ENCODE results near the gene RUNX2.
"Not testable (repeated sequence)": the region's sequence is repeated elsewhere in the genome, so short reads cannot be mapped to it uniquely, and the experiment has no call there.

RUNX2 gene

DNA sequence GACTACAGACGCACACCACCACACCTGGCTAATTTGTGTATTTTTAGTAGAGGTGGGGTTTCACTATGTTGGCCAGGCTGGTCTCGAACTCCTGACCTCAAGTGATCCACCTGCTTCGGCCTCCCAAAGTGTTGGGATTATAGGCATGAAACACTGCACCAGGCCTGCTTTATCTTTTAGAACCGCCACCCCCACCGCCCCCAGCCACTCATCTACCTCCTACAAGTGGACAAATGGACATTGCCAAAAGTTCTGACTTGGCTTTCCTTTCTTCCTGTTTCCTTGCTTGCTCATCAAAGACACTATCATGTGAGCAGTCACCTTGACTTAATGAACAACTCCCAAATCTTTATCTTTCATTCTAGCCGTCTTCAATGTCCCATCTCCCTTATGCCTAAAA, 139.3 kb downstream of the RUNX2 start:
- not testable (repeated sequence) for H3K9me3 Mint-ChIP-seq; DNase-seq; ATAC-seq (replicated peaks); H3K27me3 Mint-ChIP-seq; H3K4me3 Mint-ChIP-seq
- peaks cover 2 to 20% of the 10 kb centered on the region in 2 donors for H3K4me1 Mint-ChIP-seq (ENCODE audit: low read depth in 2 of 2)
- H3K36me3 Mint-ChIP-seq (ENCODE audit: insufficient read depth): peaks cover 20% of the 10 kb centered on the region
- H3K27ac Mint-ChIP-seq: peak overlapping the region in 1 of 2 donors; percentile 8

DNA sequence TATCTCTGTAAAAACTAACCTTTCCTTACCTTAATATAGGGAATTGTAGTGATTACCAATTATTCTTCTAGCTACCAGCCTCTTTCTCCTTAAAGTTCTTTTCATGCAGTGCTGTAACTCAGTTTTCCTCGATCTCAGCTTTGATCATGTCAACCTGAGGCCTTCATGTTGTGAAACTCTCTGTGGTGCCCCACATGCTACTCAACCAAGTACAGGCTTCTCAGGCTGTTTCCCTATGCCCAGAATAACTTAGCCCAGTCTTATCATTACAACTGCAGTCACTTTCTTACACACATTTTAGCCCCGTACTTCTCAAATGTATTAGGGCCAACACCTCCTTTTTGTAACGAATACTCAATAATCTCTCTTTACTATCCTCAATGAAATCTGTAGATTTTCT, 139.7 kb downstream of the RUNX2 start:
- ATAC-seq (replicated peaks) (no peak), DNase-seq (no peak)
- H3K9me3 Mint-ChIP-seq: no peaks in the 10 kb centered on the region
- H3K27me3 Mint-ChIP-seq: no peaks in the 10 kb centered on the region
- H3K4me1 Mint-ChIP-seq (ENCODE audit: low read depth in 2 of 2): peaks cover 6 to 20% of the 10 kb centered on the region in 2 donors
- peaks cover 18% of the 10 kb centered on the region for H3K36me3 Mint-ChIP-seq (ENCODE audit: insufficient read depth)
- peak overlapping the region in 1 of 2 donors; percentile 8 for H3K27ac Mint-ChIP-seq
- no peak overlapping the region for H3K4me3 Mint-ChIP-seq

DNA sequence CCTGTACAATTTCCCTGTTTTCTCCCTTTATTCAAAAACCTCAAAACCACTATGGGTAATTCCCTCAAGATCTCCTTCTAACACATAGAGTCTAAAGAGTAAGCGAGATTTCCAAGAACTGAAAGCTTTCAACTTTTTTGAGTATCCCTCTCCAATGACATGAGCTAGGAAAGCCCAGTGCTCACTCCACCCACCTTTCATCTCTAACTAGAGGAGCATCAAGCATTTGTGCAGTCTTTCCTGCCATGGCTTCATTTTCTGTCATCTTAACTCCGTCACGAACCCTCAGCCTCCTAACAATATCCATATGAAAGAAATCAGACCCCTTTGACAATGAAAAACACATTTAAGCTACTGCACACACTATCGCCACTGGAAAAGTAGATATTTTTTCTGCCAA, 141.5 kb downstream of the RUNX2 start:
- Mint-ChIP-seq H3K36me3 (ENCODE audit: insufficient read depth) (peaks cover 17% of the 10 kb centered on the region), H3K9me3 (no peaks in the 10 kb centered on the region), H3K4me1 (ENCODE audit: low read depth in 2 of 2) (peaks cover 6 to 24% of the 10 kb centered on the region in 2 donors), H3K27ac (peak overlapping the region in 1 of 2 donors; percentile 15), H3K4me3 (no peak overlapping the region), H3K27me3 (no peaks in the 10 kb centered on the region)
- ATAC-seq (replicated peaks) (no peak), DNase-seq (no peak)

DNA sequence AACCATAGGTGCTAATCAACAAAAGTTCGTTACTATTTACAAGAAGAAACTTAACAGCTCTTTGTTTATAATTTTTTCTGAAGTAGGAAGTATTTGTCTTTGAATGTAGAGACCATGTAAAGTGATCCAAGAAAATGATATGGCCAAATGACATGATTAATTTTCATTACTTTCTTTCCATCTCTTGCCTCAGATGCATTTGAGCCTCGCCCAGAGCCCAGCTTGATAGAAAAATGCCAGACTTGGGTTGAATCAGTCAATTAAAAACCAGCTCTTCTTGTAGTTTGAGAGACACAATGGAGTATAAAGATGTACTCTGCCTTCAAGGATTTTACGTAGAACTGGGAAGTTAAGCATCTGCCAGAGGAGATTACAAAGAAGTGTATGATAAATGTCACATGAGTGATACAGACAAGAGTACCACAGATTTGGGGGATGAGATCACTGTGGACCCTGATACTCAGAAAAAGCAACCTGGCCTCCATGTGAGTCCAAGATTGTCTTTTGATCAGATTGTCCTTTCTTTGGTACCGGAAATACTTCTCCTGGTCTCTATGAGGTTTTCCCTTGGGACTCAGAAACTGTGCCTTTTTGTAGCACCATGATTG, 142.1 kb downstream of the RUNX2 start:
- Mint-ChIP-seq H3K27me3 (no peaks in the 10 kb centered on the region), H3K4me3 (no peak overlapping the region), H3K4me1 (ENCODE audit: low read depth in 2 of 2) (peaks cover 6 to 28% of the 10 kb centered on the region in 2 donors), H3K9me3 (no peaks in the 10 kb centered on the region), H3K36me3 (ENCODE audit: insufficient read depth) (peaks cover 17% of the 10 kb centered on the region), H3K27ac (peak overlapping the region in 1 of 2 donors; percentile 15)
- no peak for ATAC-seq (replicated peaks)
- no peak for DNase-seq

DNA sequence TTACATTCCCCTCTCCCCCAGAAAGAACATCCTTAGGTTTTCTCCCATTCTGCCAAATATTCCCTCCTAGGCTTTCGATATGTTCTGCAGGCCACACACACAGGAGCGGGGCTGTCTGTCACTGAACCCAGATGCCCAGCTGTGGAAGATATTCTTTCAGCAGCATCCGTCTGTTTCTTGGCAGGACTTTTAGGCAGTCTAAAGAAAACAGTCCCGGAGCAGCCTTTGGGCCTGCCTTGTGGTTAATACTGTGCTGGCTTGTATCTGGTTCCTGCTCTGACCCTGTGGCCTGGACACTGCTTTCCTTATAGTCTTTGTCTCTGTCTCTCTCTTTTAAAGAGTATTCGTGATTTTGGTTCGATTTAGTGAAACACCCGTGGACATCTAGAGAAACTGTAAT, 144.3 kb downstream of the RUNX2 start:
- no peaks in the 10 kb centered on the region for H3K9me3 Mint-ChIP-seq
- no peak for ATAC-seq (replicated peaks)
- H3K27me3 Mint-ChIP-seq: no peaks in the 10 kb centered on the region
- no peak overlapping the region for H3K4me3 Mint-ChIP-seq
- H3K4me1 Mint-ChIP-seq (ENCODE audit: low read depth in 2 of 2): peaks cover 6 to 28% of the 10 kb centered on the region in 2 donors
- H3K27ac Mint-ChIP-seq: peak overlapping the region in 1 of 2 donors; percentile 65
- peaks cover 10% of the 10 kb centered on the region for H3K36me3 Mint-ChIP-seq (ENCODE audit: insufficient read depth)
- DNase-seq: no peak

DNA sequence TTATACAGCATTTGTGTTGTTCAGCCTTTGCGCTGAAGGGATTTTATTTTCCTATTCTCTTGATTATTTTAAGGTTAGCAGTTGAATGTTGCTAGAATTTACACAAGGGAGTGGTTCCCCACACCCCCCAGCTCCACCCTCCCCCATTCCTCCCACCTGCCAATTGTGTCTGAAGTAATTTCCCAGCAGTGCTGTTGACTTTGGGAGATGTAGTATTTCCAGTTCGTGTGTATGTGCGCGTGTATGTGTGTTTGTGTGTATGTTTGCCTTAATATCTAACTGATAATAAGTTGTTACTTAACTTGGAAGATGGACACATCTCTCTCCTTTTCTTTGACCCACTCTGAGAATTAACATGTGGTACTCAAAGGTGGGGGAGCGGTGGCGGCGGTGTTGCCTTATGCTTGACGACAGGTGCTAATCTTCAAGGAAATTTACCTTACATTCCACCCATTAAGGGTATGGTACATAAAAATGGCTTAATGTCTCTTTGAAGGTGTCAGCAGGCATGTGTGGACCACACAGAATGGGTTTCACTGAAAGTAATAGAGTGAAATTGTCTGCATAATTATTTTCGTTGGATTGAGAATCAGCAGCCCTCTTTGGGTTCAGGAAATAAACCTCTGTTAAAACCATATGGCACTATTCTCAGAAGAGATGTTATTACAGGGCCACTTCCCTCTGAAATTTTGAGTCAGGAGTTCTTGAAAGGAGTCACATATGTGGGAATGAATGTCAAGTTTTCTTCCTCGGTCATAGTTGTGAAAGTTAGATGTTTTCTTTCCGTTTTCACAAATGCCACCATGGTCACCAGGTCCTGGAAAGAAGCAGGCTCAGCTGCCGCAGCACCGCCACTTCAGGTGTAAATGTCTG, 145.2 kb downstream of the RUNX2 start:
- H3K36me3 Mint-ChIP-seq (ENCODE audit: insufficient read depth): peaks cover 8% of the 10 kb centered on the region
- H3K4me3 Mint-ChIP-seq: no peak overlapping the region
- H3K4me1 Mint-ChIP-seq (ENCODE audit: low read depth in 2 of 2): peaks cover 6 to 24% of the 10 kb centered on the region in 2 donors
- no peaks in the 10 kb centered on the region for H3K9me3 Mint-ChIP-seq
- peak overlapping the region in 1 of 2 donors; percentile 65 for H3K27ac Mint-ChIP-seq
- DNase-seq (no peak), ATAC-seq (replicated peaks) (no peak)
- no peaks in the 10 kb centered on the region for H3K27me3 Mint-ChIP-seq

DNA sequence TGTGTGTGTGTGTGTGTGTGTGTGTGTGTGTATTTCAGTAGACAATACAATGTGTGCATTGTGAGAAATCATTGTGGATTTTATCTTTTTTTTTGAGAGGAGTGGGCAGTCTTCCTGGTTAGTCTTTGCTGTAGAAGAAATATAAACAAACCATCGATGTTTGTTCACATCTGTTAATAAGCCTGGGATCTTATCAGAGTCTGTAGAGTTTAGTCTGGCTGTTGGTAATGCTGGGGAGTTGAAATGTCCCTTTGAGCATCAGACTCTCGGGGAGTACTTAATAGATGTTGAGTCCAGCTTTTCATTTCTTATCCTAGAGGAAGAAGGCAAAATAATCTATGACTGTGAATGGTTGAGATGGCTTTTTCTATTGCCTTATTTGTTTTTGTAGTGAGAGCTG, 146.2 kb downstream of the RUNX2 start:
- no peak for ATAC-seq (replicated peaks)
- Mint-ChIP-seq H3K4me3 (no peak overlapping the region), H3K27me3 (no peaks in the 10 kb centered on the region), H3K9me3 (no peaks in the 10 kb centered on the region), H3K36me3 (ENCODE audit: insufficient read depth) (peaks cover 8% of the 10 kb centered on the region), H3K4me1 (ENCODE audit: low read depth in 2 of 2) (peaks cover 6 to 22% of the 10 kb centered on the region in 2 donors), H3K27ac (no peak overlapping the region)
- no peak for DNase-seq

DNA sequence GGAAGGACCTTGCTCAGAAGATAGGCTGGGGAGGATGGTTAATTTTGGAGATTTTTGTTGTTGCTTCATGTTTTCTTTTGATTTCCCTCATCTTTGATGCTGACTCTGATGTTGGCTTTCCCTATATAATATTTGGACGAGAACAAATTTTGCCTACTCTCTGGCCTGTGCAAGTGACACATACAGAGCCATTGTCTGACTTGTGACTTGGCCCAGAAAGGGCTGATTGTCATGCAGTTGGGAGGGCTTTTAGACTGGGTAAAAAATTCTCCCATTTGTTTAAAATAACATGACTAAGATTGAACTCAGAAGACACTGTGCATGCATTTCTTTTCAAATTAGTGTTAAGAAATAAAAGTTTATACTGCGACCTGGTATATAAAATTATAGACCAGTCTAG, 148.2 kb downstream of the RUNX2 start:
- Mint-ChIP-seq H3K4me3 (no peak overlapping the region), H3K27ac (peak overlapping the region in 1 of 2 donors; percentile 26), H3K9me3 (no peaks in the 10 kb centered on the region), H3K36me3 (ENCODE audit: insufficient read depth) (peaks cover 4% of the 10 kb centered on the region), H3K27me3 (no peaks in the 10 kb centered on the region), H3K4me1 (ENCODE audit: low read depth in 2 of 2) (peaks cover 6 to 20% of the 10 kb centered on the region in 2 donors)
- DNase-seq (no peak), ATAC-seq (replicated peaks) (no peak)

DNA sequence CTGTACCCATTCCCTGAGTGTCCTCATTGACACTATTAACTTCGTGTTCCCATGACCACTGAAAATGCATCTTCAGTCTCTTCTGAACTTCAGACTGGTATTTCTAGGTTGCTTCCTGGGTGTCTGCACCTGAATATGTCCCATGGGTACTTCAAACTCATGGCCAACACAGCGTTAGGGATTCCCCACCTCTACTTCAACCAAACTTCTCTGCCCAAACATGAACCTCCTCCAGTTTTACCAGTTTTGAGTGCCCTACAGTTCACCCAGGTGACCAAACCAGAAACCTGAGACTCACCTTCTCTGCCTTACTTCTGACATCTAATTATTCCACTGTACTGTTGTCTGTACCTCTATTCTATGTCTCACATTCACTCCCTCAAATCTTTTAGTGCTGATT, 149.1 kb downstream of the RUNX2 start:
- ATAC-seq (replicated peaks) (peak; percentile 31), DNase-seq (no peak)
- H3K36me3 Mint-ChIP-seq (ENCODE audit: insufficient read depth): no peaks in the 10 kb centered on the region
- no peaks in the 10 kb centered on the region for H3K9me3 Mint-ChIP-seq
- no peak overlapping the region for H3K4me3 Mint-ChIP-seq
- H3K4me1 Mint-ChIP-seq (ENCODE audit: low read depth in 2 of 2): peaks cover 5 to 20% of the 10 kb centered on the region in 2 donors
- no peaks in the 10 kb centered on the region for H3K27me3 Mint-ChIP-seq
- no peak overlapping the region for H3K27ac Mint-ChIP-seq

DNA sequence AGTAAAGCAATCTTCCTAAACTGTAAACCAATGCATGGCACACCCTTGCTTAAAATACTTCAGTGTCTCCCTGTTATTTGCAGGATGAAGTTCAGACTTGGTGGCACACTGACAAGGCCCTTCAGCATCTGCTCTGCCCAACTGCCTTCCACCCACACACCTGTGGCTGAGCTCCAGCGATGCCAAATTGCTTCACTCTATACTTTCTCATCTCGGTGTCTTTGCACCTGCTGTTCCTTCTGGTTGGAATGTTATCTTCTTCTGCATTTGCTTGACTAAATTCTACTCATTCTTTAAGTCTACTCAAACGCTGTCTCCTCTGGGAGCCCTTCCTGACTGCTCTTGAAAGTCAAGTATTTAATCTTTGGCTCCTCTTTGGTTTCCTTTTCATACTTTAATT, 149.7 kb downstream of the RUNX2 start:
- no peaks in the 10 kb centered on the region for H3K27me3 Mint-ChIP-seq
- H3K36me3 Mint-ChIP-seq (ENCODE audit: insufficient read depth): no peaks in the 10 kb centered on the region
- H3K9me3 Mint-ChIP-seq: no peaks in the 10 kb centered on the region
- peaks cover 0 to 16% of the 10 kb centered on the region in 2 donors for H3K4me1 Mint-ChIP-seq (ENCODE audit: low read depth in 2 of 2)
- no peak overlapping the region for H3K4me3 Mint-ChIP-seq
- ATAC-seq (replicated peaks) (peak; percentile 47), DNase-seq (no peak)
- no peak overlapping the region for H3K27ac Mint-ChIP-seq

DNA sequence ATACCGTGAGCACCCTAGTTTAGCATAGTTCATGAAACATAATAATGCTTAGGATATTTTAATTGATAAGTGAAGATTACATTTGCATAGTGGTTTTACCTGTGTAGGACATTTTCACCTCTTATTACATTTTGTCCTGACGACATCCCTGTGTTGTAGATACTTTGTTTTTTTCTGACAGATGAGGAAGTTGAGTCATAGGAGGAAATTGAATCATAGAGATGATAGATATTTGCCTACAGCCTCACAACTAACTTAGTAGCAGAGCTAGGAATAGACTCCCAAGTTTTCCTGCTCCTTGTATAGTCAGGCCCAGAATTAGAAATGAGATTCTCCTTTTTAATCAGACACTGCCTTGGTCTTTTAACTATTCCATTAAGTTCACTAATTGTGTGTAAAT, 150.1 kb downstream of the RUNX2 start:
- Mint-ChIP-seq H3K27me3 (no peaks in the 10 kb centered on the region), H3K36me3 (ENCODE audit: insufficient read depth) (no peaks in the 10 kb centered on the region), H3K9me3 (no peaks in the 10 kb centered on the region), H3K27ac (no peak overlapping the region), H3K4me3 (no peak overlapping the region), H3K4me1 (ENCODE audit: low read depth in 2 of 2) (peaks cover 0 to 16% of the 10 kb centered on the region in 2 donors)
- DNase-seq (no peak), ATAC-seq (replicated peaks) (peak; percentile 42)

DNA sequence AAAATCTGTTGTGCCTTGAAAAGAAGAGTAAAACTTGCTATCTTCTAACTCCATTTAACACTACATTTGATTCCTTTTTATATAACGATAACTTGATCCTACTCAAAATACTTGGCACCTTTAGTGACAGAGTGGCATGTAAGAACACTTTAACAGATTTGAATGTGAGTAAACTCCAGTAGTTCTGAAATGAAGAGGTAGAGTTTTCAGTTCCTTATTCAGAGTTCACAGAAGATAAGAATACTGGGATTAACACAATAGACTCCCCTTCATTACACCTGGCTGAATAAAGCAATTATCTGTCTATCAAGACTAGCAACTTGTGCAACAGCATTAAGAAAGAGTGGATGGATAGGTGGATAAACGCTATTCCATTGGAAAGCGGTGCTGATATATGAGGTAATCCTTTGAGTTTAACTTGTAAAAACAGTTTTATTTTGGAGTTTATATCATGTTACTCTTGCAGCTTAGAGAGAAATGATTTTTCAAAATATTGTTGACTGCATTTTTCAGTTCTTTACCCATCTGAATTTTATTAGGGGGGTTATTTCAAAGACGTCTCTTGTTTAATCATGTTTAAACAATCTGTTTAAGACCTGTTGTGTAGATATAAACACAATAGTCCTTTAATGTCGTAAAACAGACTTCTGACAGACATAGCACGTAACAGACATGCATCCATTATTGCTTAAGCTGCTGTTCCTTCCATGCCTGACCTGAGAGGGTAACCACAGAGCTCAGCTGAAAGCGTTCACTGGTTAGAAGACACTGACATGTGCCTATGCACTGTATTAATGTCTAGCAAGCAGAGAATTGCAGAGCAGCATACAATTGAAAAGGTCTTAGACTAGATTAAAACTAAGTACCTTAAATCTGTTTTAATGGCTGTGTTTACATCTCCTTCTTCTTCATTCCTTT, 152.0 kb downstream of the RUNX2 start:
- Mint-ChIP-seq H3K27me3 (no peaks in the 10 kb centered on the region), H3K27ac (peak overlapping the region in 1 of 2 donors; percentile 11), H3K4me3 (no peak overlapping the region), H3K36me3 (ENCODE audit: insufficient read depth) (peaks cover 4% of the 10 kb centered on the region), H3K4me1 (ENCODE audit: low read depth in 2 of 2) (peaks cover 0 to 19% of the 10 kb centered on the region in 2 donors), H3K9me3 (no peaks in the 10 kb centered on the region)
- ATAC-seq (replicated peaks) (peak; percentile 78), DNase-seq (no peak)

DNA sequence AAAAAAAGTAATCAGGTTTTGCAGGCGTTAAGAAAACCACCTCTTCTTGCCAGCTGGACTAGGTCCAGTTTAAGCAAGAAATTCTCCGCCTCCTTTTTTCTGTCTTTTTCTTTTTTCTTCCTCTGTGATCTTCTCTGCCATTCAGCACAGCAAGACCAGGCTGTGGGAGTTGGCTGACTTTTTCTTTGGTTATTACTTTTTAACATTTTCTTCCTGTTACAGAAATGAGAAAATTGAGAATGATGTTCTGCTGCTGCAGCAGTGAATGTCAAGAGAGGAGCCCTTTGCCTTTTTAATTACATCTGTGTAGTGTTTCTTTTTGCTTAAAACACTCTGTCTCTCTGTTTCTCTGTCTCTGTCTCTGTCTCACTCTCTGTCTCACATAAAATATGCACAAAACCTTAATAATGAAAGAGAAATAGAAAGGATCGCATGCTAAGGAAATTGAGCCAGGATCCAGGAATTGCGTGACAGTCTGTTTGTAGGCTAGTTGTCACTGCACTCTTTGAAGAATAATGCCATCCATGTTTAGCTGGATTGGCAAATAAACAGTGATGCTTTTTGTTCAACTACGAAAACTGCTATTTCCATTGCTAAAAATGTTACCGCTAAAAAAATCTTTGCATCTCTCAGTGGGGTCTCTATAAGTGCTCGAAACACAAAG, 152.8 kb downstream of the RUNX2 start:
- no peak for ATAC-seq (replicated peaks)
- Mint-ChIP-seq H3K4me1 (ENCODE audit: low read depth in 2 of 2) (peaks cover 0 to 20% of the 10 kb centered on the region in 2 donors), H3K27ac (peak overlapping the region in 1 of 2 donors; percentile 11), H3K9me3 (no peaks in the 10 kb centered on the region), H3K27me3 (no peaks in the 10 kb centered on the region), H3K36me3 (ENCODE audit: insufficient read depth) (peaks cover 6% of the 10 kb centered on the region), H3K4me3 (no peak overlapping the region)
- DNase-seq: no peak

Data from effector memory CD8-positive, alpha-beta T cell (primary cell).